ENCODE results near the gene CDON.

DNA sequence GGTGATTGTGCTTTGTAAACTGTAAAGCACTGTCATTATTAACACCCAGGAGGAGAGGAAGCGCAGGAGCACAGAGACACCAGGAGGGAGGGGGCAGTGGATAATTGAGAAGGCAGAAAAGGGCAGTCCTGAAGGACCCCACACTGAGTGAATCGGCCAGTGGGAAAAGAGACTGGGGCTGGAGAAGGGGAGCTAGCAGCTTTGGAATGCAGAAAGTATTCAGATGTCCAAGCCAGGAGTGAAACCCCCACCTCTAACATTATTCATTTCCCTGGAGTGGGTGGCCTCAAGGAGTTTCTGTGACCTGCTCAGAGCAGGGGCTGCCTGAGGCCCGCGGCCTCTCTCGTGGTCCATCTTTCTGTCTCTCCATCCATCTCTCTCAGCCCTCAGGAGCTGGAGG lies 38.0 kb upstream of the CDON start:
- TF ChIP-seq, protein P1, sequence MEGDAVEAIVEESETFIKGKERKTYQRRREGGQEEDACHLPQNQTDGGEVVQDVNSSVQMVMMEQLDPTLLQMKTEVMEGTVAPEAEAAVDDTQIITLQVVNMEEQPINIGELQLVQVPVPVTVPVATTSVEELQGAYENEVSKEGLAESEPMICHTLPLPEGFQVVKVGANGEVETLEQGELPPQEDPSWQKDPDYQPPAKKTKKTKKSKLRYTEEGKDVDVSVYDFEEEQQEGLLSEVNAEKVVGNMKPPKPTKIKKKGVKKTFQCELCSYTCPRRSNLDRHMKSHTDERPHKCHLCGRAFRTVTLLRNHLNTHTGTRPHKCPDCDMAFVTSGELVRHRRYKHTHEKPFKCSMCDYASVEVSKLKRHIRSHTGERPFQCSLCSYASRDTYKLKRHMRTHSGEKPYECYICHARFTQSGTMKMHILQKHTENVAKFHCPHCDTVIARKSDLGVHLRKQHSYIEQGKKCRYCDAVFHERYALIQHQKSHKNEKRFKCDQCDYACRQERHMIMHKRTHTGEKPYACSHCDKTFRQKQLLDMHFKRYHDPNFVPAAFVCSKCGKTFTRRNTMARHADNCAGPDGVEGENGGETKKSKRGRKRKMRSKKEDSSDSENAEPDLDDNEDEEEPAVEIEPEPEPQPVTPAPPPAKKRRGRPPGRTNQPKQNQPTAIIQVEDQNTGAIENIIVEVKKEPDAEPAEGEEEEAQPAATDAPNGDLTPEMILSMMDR (IDR thresholded peaks at IDR 0.05) = no peak
- TF ChIP-seq EP300 (IDR thresholded peaks at IDR 0.05) (no peak), POLR2A (IDR thresholded peaks at IDR 0.05) (no peak), POLR2AphosphoS5 (IDR thresholded peaks at IDR 0.05) (no peak)
